Measurements from ENCODE around the gene AFF1.

Gene AFF1

GRCh38 chr4:87188932-87189331 is 254.1 kb downstream of the AFF1 start:
- DNase-seq (ENCODE audit: low read depth): no peak
- TF ChIP-seq CTCF (conservative IDR thresholded peaks at IDR 0.05; ENCODE audit: control insufficient read depth, insufficient read depth, low read depth, low read length): no peak
- H3K4me3 ChIP-seq (ENCODE audit: control insufficient read depth, low read depth, low read length): no peak overlapping the region
